Right cardiac atrium (tissue), 5 donors: Measurements from ENCODE around the gene CARD19. TPM values are rescaled to one million over a fixed set of nuclear protein-coding genes. Genes with fewer than 3 reads are reported as not detected.
"Not testable (repeated sequence)": the region's sequence is repeated elsewhere in the genome, so short reads cannot be mapped to it uniquely, and the experiment has no call there.

Experiments
- ATAC-seq, 2 donors: fragments of 200-7000 bp; cut with Tn5 transposase; one replicate each; pipeline versions ENCODE4 v1.8.0 to v1.9.1; 2020; ENCODE audit warnings: moderate library complexity in 2 of 2, mild to moderate bottlenecking in 1 of 2
- DNase-seq, 3 donors: peaks; one replicate each; pipeline ENCODE4 v3.0.0-alpha.2; 2020
- H3K27ac ChIP-seq: one replicate; pipeline ENCODE4 v1.5.1; 2013; ENCODE audit warnings: mild to moderate bottlenecking, low read length, control low read depth, moderate library complexity
- H3K27me3 ChIP-seq: one replicate; pipeline ENCODE4 v1.6.1; 2013; ENCODE audit not compliant: control insufficient read depth, insufficient read depth
- H3K4me1 ChIP-seq: one replicate; pipeline ENCODE4 v1.6.1; 2013; ENCODE audit warnings: low read length; ENCODE audit not compliant: control insufficient read depth, insufficient read depth
- H3K4me3 ChIP-seq: one replicate; pipeline ENCODE4 v1.5.1; 2013; ENCODE audit warnings: low read length, control low read depth
- H3K9me3 ChIP-seq: one replicate; pipeline ENCODE4 v1.6.1; 2013; ENCODE audit warnings: low read length; ENCODE audit not compliant: control insufficient read depth
- WGBS: extraction: QIAGEN DNeasy Blood & Tissue Kit; methylation state at CpG from one replicate; pipeline ENCODE4 v1.1.7; 2013; 5-methylcytosine and 5-hydroxymethylcytosine counted together
- intact Hi-C, 4 donors: fragments of 100-400 bp; cut with DNase I; formaldehyde crosslinking; loops; one replicate each; pipeline versions ENCODE4 v1.11.0 to v1.14.0; 2022 to 2023
- polyA plus RNA-seq: library from polyadenylated mRNA; stranded (reverse); fragments of 200-250 nt; gene quantifications from one replicate; pipeline ENCODE4 v1.2.3, GENCODE V29; 2013
- total RNA-seq, 4 donors: library from RNA; stranded (reverse); fragmentation: NEBNext Ultra II Directional; extraction: Animal tissue kit (Norgen Biotek cat#: 25700); gene quantifications; one replicate each; pipeline ENCODE4 v1.2.1, GENCODE V29; 2021
- donor health status: healthy with polysubstance abuse.
- donor health status: DM: no; HTN: yes; CAD: no.
- donor health status: DM: no; HTN: no; CAD: no.
- donor health status: DM: no; HTN: yes; CAD: no; lungs with severe emphysema.
- donor health status: DM: yes; HTN: yes; CAD: no.

The CARD19 gene
- total and polyA plus RNA-seq, 5 donors, result 17.7 to 30.3 (median 25.6) TPM

GRCh38 chr9:93116072-93116961 is 20.3 kb downstream of the CARD19 start:
- peaks cover 4% of the 10 kb centered on the region for H3K4me1 ChIP-seq
- H3K27me3 ChIP-seq, result no peaks in the 10 kb centered on the region
- no peak overlapping the region for H3K4me3 ChIP-seq
- WGBS, result 59% methylated on average over 17 of the region's 17 CpGs
- no peak overlapping the region for H3K27ac ChIP-seq
- intact Hi-C loops, result no loop called here
- peak; percentile 73 to 87 (median 85) for DNase-seq
- no peaks in the 10 kb centered on the region for H3K9me3 ChIP-seq
- peak; percentile 31 to 49 for ATAC-seq

- H3K4me1 ChIP-seq, ATAC-seq, H3K9me3 ChIP-seq, H3K27ac ChIP-seq, H3K4me3 ChIP-seq, intact Hi-C loops, H3K27me3 ChIP-seq: not testable (repeated sequence)
- 87% methylated on average over 9 of the region's 9 CpGs for WGBS
- DNase-seq, result peak in 2 of 3 donors; percentile 12 to 18
Observed at GRCh38 chr9:93117521-93117920, 21.5 kb downstream of the CARD19 start.

GRCh38 chr9:93117924-93118862 is 22.2 kb downstream of the CARD19 start:
- intact Hi-C loops, result no loop called here
- no peak overlapping the region for H3K27ac ChIP-seq
- WGBS, result 95% methylated on average over 12 of the region's 12 CpGs
- ATAC-seq (no peak), DNase-seq (peak in 2 of 3 donors; percentile 18 to 38)
- peaks cover 4% of the 10 kb centered on the region for H3K4me1 ChIP-seq
- H3K27me3 ChIP-seq, result no peaks in the 10 kb centered on the region
- H3K4me3 ChIP-seq, result no peak overlapping the region
- no peaks in the 10 kb centered on the region for H3K9me3 ChIP-seq

GRCh38 chr9:93118863-93119702 is 23.1 kb downstream of the CARD19 start:
- intact Hi-C loops, result no loop called here
- WGBS, result 89% methylated on average over 12 of the region's 12 CpGs
- Histone ChIP-seq H3K27ac (no peak overlapping the region), H3K27me3 (no peaks in the 10 kb centered on the region), H3K4me1 (peaks cover 4% of the 10 kb centered on the region), H3K9me3 (no peaks in the 10 kb centered on the region), H3K4me3 (no peak overlapping the region)
- DNase-seq (peak in 2 of 3 donors; percentile 37 to 59), ATAC-seq (no peak)

- ATAC-seq, result no peak
- 57% methylated on average over 5 of the region's 5 CpGs for WGBS
- H3K4me1 ChIP-seq, result peaks cover 4% of the 10 kb centered on the region
Observed at GRCh38 chr9:93119703-93119952, 23.6 kb downstream of the CARD19 start.

GRCh38 chr9:93119953-93120845 is 24.2 kb downstream of the CARD19 start:
- intact Hi-C loops, result no loop called here
- no peaks in the 10 kb centered on the region for H3K27me3 ChIP-seq
- DNase-seq (peak; percentile 95 to 97 (median 96)), ATAC-seq (peak; percentile 89 to 91)
- H3K4me1 ChIP-seq, result peaks cover 4% of the 10 kb centered on the region
- H3K4me3 ChIP-seq, result no peak overlapping the region
- H3K27ac ChIP-seq, result peak overlapping the region; percentile 6
- H3K9me3 ChIP-seq, result no peaks in the 10 kb centered on the region
- WGBS, result 44% methylated on average over 23 of the region's 23 CpGs

More at GRCh38 chr9:93119703-93119952, 23.6 kb downstream of the CARD19 start:
- DNase-seq, result no peak
- H3K27ac ChIP-seq, result no peak overlapping the region
- H3K27me3 ChIP-seq, result no peaks in the 10 kb centered on the region
- H3K4me3 ChIP-seq, result no peak overlapping the region
- H3K9me3 ChIP-seq, result no peaks in the 10 kb centered on the region
- intact Hi-C loops, result no loop called here

- H3K9me3 ChIP-seq, result no peaks in the 10 kb centered on the region
- intact Hi-C loops, result no loop called here
- H3K27me3 ChIP-seq, result no peaks in the 10 kb centered on the region
- H3K4me1 ChIP-seq, result peaks cover 4% of the 10 kb centered on the region
- WGBS, result 89% methylated on average over 11 of the region's 11 CpGs
- ATAC-seq (no peak), DNase-seq (peak in 2 of 3 donors; percentile 48 to 62)
- H3K27ac ChIP-seq, result no peak overlapping the region
- no peak overlapping the region for H3K4me3 ChIP-seq
Observed at GRCh38 chr9:93120846-93121315, 24.9 kb downstream of the CARD19 start.

GRCh38 chr9:93121316-93122241 is 25.6 kb downstream of the CARD19 start:
- intact Hi-C loops, result no loop called here
- Histone ChIP-seq H3K9me3 (no peaks in the 10 kb centered on the region), H3K4me3 (no peak overlapping the region), H3K4me1 (peaks cover 4% of the 10 kb centered on the region), H3K27me3 (no peaks in the 10 kb centered on the region), H3K27ac (no peak overlapping the region)
- ATAC-seq, result no peak
- peak in 2 of 3 donors; percentile 46 to 52 for DNase-seq
- WGBS, result 87% methylated on average over 20 of the region's 20 CpGs

GRCh38 chr9:93122721-93123221 is 26.8 kb downstream of the CARD19 start:
- intact Hi-C loops, result no loop called here
- H3K4me3 ChIP-seq, result no peak overlapping the region
- H3K4me1 ChIP-seq, result peaks cover 4% of the 10 kb centered on the region
- no peak overlapping the region for H3K27ac ChIP-seq
- H3K27me3 ChIP-seq, result no peaks in the 10 kb centered on the region
- no peaks in the 10 kb centered on the region for H3K9me3 ChIP-seq
- 89% methylated on average over 14 of the region's 14 CpGs for WGBS
- DNase-seq (peak in 2 of 3 donors; percentile 49 to 61), ATAC-seq (no peak)
